ENCODE data around the gene TYSND1.

- no peak for TF ChIP-seq CTCF (IDR thresholded peaks at IDR 0.05)
- TF ChIP-seq POLR2A (IDR thresholded peaks at IDR 0.05), result no peak
Measured at GRCh38 chr10:70139151-70139996, 7.1 kb downstream of the TYSND1 start.

All from body of pancreas (tissue), 4 donors.